ENCODE measurements around the gene SMYD3. TPM values are rescaled to one million over a fixed set of nuclear protein-coding genes. Genes with fewer than 3 reads are reported as not detected.

The SMYD3 gene
- total RNA-seq, 1 donor from 2014 or later = 35.4 TPM

- Mint-ChIP-seq H3K27ac (ENCODE audit: unreplicated experiment) (no peak overlapping the region), H3K36me3 (ENCODE audit: low read depth, unreplicated experiment) (peaks cover 4% of the 10 kb centered on the region)
Observed at GRCh38 chr1:246258250-246258649, 248.8 kb downstream of the SMYD3 start.

GRCh38 chr1:246255773-246256172 lies 251.3 kb downstream of the SMYD3 start:
- peaks cover 4% of the 10 kb centered on the region for H3K36me3 Mint-ChIP-seq (ENCODE audit: low read depth, unreplicated experiment)
- H3K4me3 Mint-ChIP-seq (ENCODE audit: unreplicated experiment) = no peak overlapping the region
- DNase-seq (ENCODE audit: low spot score) = no peak
- H3K9me3 Mint-ChIP-seq (ENCODE audit: unreplicated experiment) = no peaks in the 10 kb centered on the region
- TF ChIP-seq CTCF (IDR thresholded peaks at IDR 0.05; ENCODE audit: unreplicated experiment) = no peak
- H3K4me1 Mint-ChIP-seq (ENCODE audit: unreplicated experiment) = no peaks in the 10 kb centered on the region
- no peak overlapping the region for H3K27ac Mint-ChIP-seq (ENCODE audit: unreplicated experiment)
- H3K27me3 Mint-ChIP-seq (ENCODE audit: unreplicated experiment) = peaks cover 4% of the 10 kb centered on the region

More at GRCh38 chr1:246258250-246258649, 248.8 kb downstream of the SMYD3 start:
- DNase-seq (ENCODE audit: low spot score) = no peak
- H3K4me3 Mint-ChIP-seq (ENCODE audit: unreplicated experiment) = no peak overlapping the region
- H3K9me3 Mint-ChIP-seq (ENCODE audit: unreplicated experiment) = no peaks in the 10 kb centered on the region
- no peak for TF ChIP-seq CTCF (IDR thresholded peaks at IDR 0.05; ENCODE audit: unreplicated experiment)
- no peaks in the 10 kb centered on the region for H3K4me1 Mint-ChIP-seq (ENCODE audit: unreplicated experiment)
- H3K27me3 Mint-ChIP-seq (ENCODE audit: unreplicated experiment) = peaks cover 4% of the 10 kb centered on the region

GRCh38 chr1:246254854-246255253 lies 252.2 kb downstream of the SMYD3 start:
- Mint-ChIP-seq H3K27ac (ENCODE audit: unreplicated experiment) (no peak overlapping the region), H3K36me3 (ENCODE audit: low read depth, unreplicated experiment) (peaks cover 4% of the 10 kb centered on the region), H3K9me3 (ENCODE audit: unreplicated experiment) (no peaks in the 10 kb centered on the region), H3K4me1 (ENCODE audit: unreplicated experiment) (no peaks in the 10 kb centered on the region), H3K4me3 (ENCODE audit: unreplicated experiment) (no peak overlapping the region), H3K27me3 (ENCODE audit: unreplicated experiment) (peaks cover 4% of the 10 kb centered on the region)
- no peak for TF ChIP-seq CTCF (IDR thresholded peaks at IDR 0.05; ENCODE audit: unreplicated experiment)
- DNase-seq (ENCODE audit: low spot score) = no peak

- no peaks in the 10 kb centered on the region for H3K9me3 Mint-ChIP-seq (ENCODE audit: unreplicated experiment)
- no peak for TF ChIP-seq CTCF (IDR thresholded peaks at IDR 0.05; ENCODE audit: unreplicated experiment)
- no peaks in the 10 kb centered on the region for H3K4me1 Mint-ChIP-seq (ENCODE audit: unreplicated experiment)
- no peak overlapping the region for H3K27ac Mint-ChIP-seq (ENCODE audit: unreplicated experiment)
- DNase-seq (ENCODE audit: low spot score) = no peak
- H3K4me3 Mint-ChIP-seq (ENCODE audit: unreplicated experiment) = no peak overlapping the region
- no peaks in the 10 kb centered on the region for H3K36me3 Mint-ChIP-seq (ENCODE audit: low read depth, unreplicated experiment)
- H3K27me3 Mint-ChIP-seq (ENCODE audit: unreplicated experiment) = no peaks in the 10 kb centered on the region
Observed at GRCh38 chr1:246246430-246246829, 260.6 kb downstream of the SMYD3 start.

GRCh38 chr1:246245541-246245940 lies 261.5 kb downstream of the SMYD3 start:
- DNase-seq (ENCODE audit: low spot score) = no peak

More at GRCh38 chr1:246245541-246245940, 261.5 kb downstream of the SMYD3 start:
- no peaks in the 10 kb centered on the region for H3K27me3 Mint-ChIP-seq (ENCODE audit: unreplicated experiment)
- no peak overlapping the region for H3K27ac Mint-ChIP-seq (ENCODE audit: unreplicated experiment)
- H3K4me3 Mint-ChIP-seq (ENCODE audit: unreplicated experiment) = no peak overlapping the region
- no peaks in the 10 kb centered on the region for H3K4me1 Mint-ChIP-seq (ENCODE audit: unreplicated experiment)
- H3K36me3 Mint-ChIP-seq (ENCODE audit: low read depth, unreplicated experiment) = no peaks in the 10 kb centered on the region
- no peak for TF ChIP-seq CTCF (IDR thresholded peaks at IDR 0.05; ENCODE audit: unreplicated experiment)
- H3K9me3 Mint-ChIP-seq (ENCODE audit: unreplicated experiment) = no peaks in the 10 kb centered on the region

Data from endothelial cell (in vitro differentiated cells).